GM19397 (cell line): ENCODE results near the gene CIAO2A.
"Not testable (repeated sequence)": the region's sequence is repeated elsewhere in the genome, so short reads cannot be mapped to it uniquely, and the experiment has no call there.

Experiments used
- ATAC-seq: cut with Tn5 transposase; IDR thresholded peaks from one replicate; pipeline ENCODE4 v1.9.1; 2021; ENCODE audit warnings: mild to moderate bottlenecking, moderate library complexity; ENCODE audit not compliant: unreplicated experiment

CIAO2A gene

GRCh38 chr15:64112073-64112772 is 18.6 kb upstream of the CIAO2A start:
- no peak for ATAC-seq

GRCh38 chr15:64111679-64112050 is 18.0 kb upstream of the CIAO2A start:
- ATAC-seq, result no peak

GRCh38 chr15:64110950-64111678 is 17.5 kb upstream of the CIAO2A start:
- ATAC-seq, result no peak

- not testable (repeated sequence) for ATAC-seq
Measured at GRCh38 chr15:64110108-64110701, 16.6 kb upstream of the CIAO2A start.

GRCh38 chr15:64107337-64107736 is 13.7 kb upstream of the CIAO2A start:
- ATAC-seq, result no peak

GRCh38 chr15:64105113-64105704 is 11.6 kb upstream of the CIAO2A start:
- no peak for ATAC-seq

- no peak for ATAC-seq
Measured at GRCh38 chr15:64102497-64102896, 8.9 kb upstream of the CIAO2A start.

GRCh38 chr15:64100958-64101357 is 7.3 kb upstream of the CIAO2A start:
- no peak for ATAC-seq

GRCh38 chr15:64099379-64099778 is 5.7 kb upstream of the CIAO2A start:
- no peak for ATAC-seq

GRCh38 chr15:64096668-64097384 is 3.2 kb upstream of the CIAO2A start:
- no peak for ATAC-seq

- ATAC-seq, result peak; percentile 48
Measured at GRCh38 chr15:64095795-64096667, 2.4 kb upstream of the CIAO2A start, which contains the start of gene SNX1. TSS of gene SNX1 (plus strand) at chr15:64095982. CDS start at chr15:64096014, 32 bp downstream.

- ATAC-seq, result no peak
Measured at GRCh38 chr15:64095431-64095794, 1.8 kb upstream of the CIAO2A start.

- peak; percentile 24 for ATAC-seq
Measured at GRCh38 chr15:64092864-64093626, 593 bp downstream of the CIAO2A start.

- ATAC-seq, result no peak
Measured at GRCh38 chr15:64092075-64092820, 1.4 kb downstream of the CIAO2A start.

GRCh38 chr15:64090527-64090926 is 3.1 kb downstream of the CIAO2A start:
- ATAC-seq, result no peak

GRCh38 chr15:64089543-64090280 is 3.9 kb downstream of the CIAO2A start:
- peak; percentile 28 for ATAC-seq

- ATAC-seq, result no peak
Measured at GRCh38 chr15:64082757-64083156, 10.9 kb downstream of the CIAO2A start.

GRCh38 chr15:64073496-64073895 is 20.1 kb downstream of the CIAO2A start:
- ATAC-seq, result not testable (repeated sequence)
